ENCODE results near the gene PPP1R11. TPM values are rescaled to one million over a fixed set of nuclear protein-coding genes. Genes with fewer than 3 reads are reported as not detected.

The PPP1R11 gene
- total and polyA plus RNA-seq, 2 experiments from 2014 or later = 30.0 to 63.7 TPM

DNA sequence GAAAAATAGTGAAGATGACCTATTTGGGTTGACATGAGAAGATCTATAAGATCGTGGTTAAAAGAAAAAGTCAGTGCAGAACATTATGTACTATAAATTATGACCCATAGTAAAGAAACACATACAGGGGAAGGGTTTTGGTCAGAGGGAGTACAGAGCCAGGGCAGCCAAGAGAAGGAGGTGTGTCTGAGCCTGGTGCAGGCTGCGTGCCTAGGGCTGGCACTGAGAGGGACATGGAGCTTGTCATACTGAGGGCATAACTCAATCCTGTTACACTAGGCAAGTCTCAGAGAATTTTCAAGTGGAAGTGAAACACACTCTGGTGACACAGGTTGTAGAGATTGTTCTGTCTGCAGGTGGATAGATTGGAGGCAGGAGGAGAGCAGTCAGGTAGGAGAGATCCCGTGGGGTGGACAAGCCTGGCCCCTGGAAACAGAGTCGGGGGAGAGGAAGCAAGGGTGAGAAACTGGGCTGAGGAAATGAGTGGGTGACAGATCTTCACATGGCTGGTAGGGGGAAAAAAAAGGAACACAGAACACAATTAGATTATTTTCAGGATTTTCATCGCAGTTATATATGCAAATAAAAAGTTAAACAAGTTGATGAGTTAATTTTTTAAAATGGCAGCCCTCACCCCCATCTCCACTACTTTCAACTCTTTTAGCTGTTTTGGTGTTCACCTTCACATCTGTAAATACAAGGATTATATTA, 27.1 kb downstream of the PPP1R11 start:
- peaks cover 79% of the 10 kb centered on the region for H3K27me3 ChIP-seq
- no peaks in the 10 kb centered on the region for H3K4me1 ChIP-seq (ENCODE audit: low read depth)
- DNase-seq (ENCODE audit: low read depth in 1 of 2, low spot score in 1 of 2) = no peak
- no peak overlapping the region for H3K27ac ChIP-seq
- TF ChIP-seq, protein P1, sequence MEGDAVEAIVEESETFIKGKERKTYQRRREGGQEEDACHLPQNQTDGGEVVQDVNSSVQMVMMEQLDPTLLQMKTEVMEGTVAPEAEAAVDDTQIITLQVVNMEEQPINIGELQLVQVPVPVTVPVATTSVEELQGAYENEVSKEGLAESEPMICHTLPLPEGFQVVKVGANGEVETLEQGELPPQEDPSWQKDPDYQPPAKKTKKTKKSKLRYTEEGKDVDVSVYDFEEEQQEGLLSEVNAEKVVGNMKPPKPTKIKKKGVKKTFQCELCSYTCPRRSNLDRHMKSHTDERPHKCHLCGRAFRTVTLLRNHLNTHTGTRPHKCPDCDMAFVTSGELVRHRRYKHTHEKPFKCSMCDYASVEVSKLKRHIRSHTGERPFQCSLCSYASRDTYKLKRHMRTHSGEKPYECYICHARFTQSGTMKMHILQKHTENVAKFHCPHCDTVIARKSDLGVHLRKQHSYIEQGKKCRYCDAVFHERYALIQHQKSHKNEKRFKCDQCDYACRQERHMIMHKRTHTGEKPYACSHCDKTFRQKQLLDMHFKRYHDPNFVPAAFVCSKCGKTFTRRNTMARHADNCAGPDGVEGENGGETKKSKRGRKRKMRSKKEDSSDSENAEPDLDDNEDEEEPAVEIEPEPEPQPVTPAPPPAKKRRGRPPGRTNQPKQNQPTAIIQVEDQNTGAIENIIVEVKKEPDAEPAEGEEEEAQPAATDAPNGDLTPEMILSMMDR (IDR thresholded peaks at IDR 0.05; ENCODE audit: low read depth, low read length) = no peak
- no peak overlapping the region for H3K4me3 ChIP-seq
- no peaks in the 10 kb centered on the region for H3K9me3 ChIP-seq (ENCODE audit: low read depth)
- no peaks in the 10 kb centered on the region for H3K36me3 ChIP-seq

DNA sequence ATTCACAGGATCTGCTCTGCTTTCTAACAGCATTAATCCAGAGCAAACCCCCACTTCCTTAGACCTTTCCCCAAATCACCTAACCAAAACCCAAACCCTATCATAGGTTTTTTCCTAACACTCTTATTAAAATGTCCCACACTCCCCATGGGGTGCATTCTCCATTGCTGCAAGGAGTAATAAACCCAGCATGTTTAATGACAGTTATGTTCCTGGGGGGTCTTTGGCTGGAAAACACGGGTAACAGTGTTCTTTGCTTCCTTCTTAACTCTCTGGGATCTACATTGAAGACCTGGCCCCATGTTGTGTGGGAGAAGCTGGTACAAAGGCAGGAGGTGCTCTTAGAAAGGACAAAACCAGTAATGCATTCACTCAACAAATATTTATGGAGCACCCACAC, 29.8 kb downstream of the PPP1R11 start:
- no peaks in the 10 kb centered on the region for H3K9me3 ChIP-seq (ENCODE audit: low read depth)
- H3K4me3 ChIP-seq = no peak overlapping the region
- peaks cover 92% of the 10 kb centered on the region for H3K27me3 ChIP-seq
- H3K36me3 ChIP-seq = no peaks in the 10 kb centered on the region
- TF ChIP-seq, protein P1 (IDR thresholded peaks at IDR 0.05; ENCODE audit: low read depth, low read length) = no peak
- H3K27ac ChIP-seq = no peak overlapping the region
- DNase-seq (ENCODE audit: low read depth in 1 of 2, low spot score in 1 of 2) = no peak
- H3K4me1 ChIP-seq (ENCODE audit: low read depth) = no peaks in the 10 kb centered on the region

DNA sequence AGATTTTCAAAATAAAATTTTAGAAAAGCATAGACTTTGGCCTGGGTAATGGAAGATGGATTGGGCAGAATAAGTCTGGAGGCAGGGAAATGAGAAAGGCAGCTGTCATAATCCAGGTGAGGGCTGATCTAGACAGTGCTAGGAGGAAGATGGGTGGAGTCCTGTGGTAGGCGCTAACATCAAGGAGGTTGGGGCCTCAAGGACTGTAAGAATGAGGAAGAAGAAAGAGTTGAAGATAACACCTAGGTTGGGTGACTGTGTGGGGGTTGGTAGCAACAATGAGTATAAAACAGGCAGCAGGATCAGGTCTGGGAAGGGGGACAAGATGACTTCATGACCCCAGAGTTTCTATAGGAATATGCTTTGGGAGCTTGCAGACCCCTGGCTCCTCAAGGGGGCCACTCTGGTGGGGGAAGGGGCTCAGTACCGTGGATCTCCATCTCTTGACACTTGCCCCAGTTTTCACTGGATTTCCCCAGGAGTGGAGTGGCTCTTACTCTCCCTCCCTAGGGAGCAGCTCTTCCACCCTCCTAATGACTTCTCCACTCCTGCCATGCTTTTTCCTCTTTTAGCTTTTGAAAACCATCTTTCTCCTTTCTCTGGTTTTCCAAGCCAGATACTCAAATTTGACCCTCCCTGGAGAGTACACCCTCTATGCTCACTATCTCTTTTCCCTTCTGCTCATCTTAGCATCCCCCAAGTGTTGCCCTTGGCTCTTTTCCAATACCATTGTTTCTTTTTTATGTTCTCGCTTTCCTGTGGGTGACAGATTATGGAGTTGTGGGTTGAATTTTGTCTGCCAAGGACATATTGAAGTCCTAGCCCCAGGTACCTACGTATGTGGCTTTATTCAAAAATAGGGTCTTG, 31.1 kb downstream of the PPP1R11 start:
- DNase-seq (ENCODE audit: low read depth in 1 of 2, low spot score in 1 of 2) = no peak
- Histone ChIP-seq H3K27ac (no peak overlapping the region), H3K36me3 (no peaks in the 10 kb centered on the region), H3K9me3 (ENCODE audit: low read depth) (no peaks in the 10 kb centered on the region), H3K4me1 (ENCODE audit: low read depth) (no peaks in the 10 kb centered on the region), H3K4me3 (no peak overlapping the region), H3K27me3 (peaks cover 98% of the 10 kb centered on the region)
- TF ChIP-seq, protein P1 (IDR thresholded peaks at IDR 0.05; ENCODE audit: low read depth, low read length) = no peak

DNA sequence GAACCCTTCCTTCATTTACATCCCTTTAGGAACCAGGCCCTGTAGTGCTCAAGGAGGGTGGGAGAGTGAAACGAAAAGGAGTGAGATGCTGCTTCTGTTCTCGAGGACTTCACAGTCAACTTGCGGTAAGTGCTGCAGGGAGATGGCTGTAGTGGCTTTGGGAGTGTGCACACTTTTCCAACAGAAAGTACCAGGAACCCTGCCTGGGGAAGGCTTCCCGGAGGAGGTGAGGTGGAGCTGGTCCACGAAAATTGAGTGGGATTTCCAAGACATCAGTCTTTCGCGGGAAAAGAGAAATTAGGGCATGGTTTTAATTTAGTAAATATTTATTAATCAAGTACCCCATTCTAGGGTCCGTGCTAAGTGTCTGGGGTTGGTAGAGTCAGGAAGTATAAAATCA, 33.2 kb downstream of the PPP1R11 start:
- Histone ChIP-seq H3K9me3 (ENCODE audit: low read depth) (no peaks in the 10 kb centered on the region), H3K4me1 (ENCODE audit: low read depth) (no peaks in the 10 kb centered on the region), H3K27me3 (peaks cover 98% of the 10 kb centered on the region), H3K27ac (no peak overlapping the region), H3K36me3 (no peaks in the 10 kb centered on the region), H3K4me3 (no peak overlapping the region)
- no peak for DNase-seq (ENCODE audit: low read depth in 1 of 2, low spot score in 1 of 2)
- TF ChIP-seq, protein P1 (IDR thresholded peaks at IDR 0.05; ENCODE audit: low read depth, low read length) = no peak

DNA sequence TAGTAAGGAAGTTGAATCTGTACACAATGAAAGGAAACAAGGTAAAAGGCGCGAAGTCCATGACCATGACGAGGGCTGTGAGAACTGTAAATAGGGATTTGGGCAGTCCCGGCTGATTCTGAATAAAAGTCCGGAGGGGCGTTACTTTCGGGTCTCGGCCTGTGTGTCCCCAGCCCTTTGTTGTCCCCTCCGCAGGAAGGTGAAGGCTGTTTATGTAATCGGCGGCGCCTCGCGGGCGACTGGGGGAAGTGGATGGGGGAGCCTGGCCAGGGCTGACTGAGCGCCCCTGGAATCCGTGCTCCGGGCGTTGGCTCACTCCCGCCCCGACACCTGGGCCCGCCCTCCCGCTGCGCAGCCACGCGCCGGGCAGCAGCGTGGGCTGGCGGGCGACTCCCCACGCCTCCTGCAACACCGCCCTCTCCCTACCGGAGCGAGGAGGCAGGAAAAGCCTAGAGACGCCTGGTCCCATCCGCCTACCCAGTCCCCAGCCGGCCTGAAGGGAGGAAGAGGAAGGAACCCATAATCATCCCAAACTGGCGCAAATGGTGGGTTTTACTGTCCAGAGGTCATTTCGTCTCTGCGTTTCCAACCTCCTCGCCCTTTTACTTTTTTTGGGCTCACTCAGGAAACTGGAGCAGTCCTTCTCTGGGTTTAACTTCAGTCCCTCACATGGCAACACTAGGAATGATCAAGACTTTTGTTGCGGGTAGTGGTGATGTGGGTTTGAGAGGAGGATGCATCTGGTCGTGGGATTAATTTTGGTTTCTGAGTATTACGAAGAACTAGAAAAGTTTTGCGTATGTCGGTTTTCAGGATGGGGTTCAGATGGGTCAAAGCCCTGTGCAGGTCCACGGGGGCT, 33.8 kb downstream of the PPP1R11 start:
- Histone ChIP-seq H3K4me3 (peak overlapping the region; percentile 9), H3K4me1 (ENCODE audit: low read depth) (no peaks in the 10 kb centered on the region), H3K27ac (no peak overlapping the region), H3K27me3 (peaks cover 98% of the 10 kb centered on the region), H3K9me3 (ENCODE audit: low read depth) (no peaks in the 10 kb centered on the region), H3K36me3 (no peaks in the 10 kb centered on the region)
- DNase-seq (ENCODE audit: low read depth in 1 of 2, low spot score in 1 of 2) = peak in 1 of 2 donors; percentile 7
- TF ChIP-seq, protein P1 (IDR thresholded peaks at IDR 0.05; ENCODE audit: low read depth, low read length) = no peak

Measured in cardiac muscle cell (in vitro differentiated cells and primary cell).